ENCODE data around the gene TXNDC11. TPM values are rescaled to one million over a fixed set of nuclear protein-coding genes. Genes with fewer than 3 reads are reported as not detected.

TXNDC11 gene
- total RNA-seq, 2 experiments from 2014 or later: 111 to 112 TPM

GRCh38 chr16:11674001-11674817, 68.4 kb downstream of the TXNDC11 start:
- Mint-ChIP-seq H3K36me3 (ENCODE audit: low read depth) (peaks cover 69% of the 10 kb centered on the region), H3K27ac (peak overlapping the region; percentile 94), H3K4me1 (ENCODE audit: low read depth) (peaks cover 92% of the 10 kb centered on the region), H3K27me3 (no peaks in the 10 kb centered on the region), H3K4me3 (peak overlapping the region; percentile 77), H3K9me3 (no peaks in the 10 kb centered on the region)
- CTCF ChIA-PET: no interaction called here
- Histone ChIP-seq H3K4me3 (ENCODE audit: low read length) (no peak overlapping the region), H3K27ac (ENCODE audit: low read depth in 1 of 2, low read length in 2 of 2) (no peak overlapping the region), H3K36me3 (ENCODE audit: insufficient read depth, low read length) (peaks cover 31% of the 10 kb centered on the region), H3K4me1 (ENCODE audit: insufficient read depth, low read length) (peaks cover 89% of the 10 kb centered on the region), H3K9me3 (ENCODE audit: control insufficient read depth in 1 of 2, insufficient read depth in 1 of 2, low read length in 2 of 2) (no peaks in the 10 kb centered on the region), H3K27me3 (ENCODE audit: control insufficient read depth in 1 of 2, insufficient read depth in 2 of 2, low read length in 2 of 2) (no peaks in the 10 kb centered on the region)
- no peak for TF ChIP-seq CTCF (IDR thresholded peaks at IDR 0.05)
- POLR2A ChIA-PET: interaction anchor here (1.2 to 1.6 kb wide), 2 partner anchors 9 to 123 kb away, joined by 3 read pairs; no protein-coding TSS in a partner anchor
- intact Hi-C loops (cut with DNase I, micrococcal nuclease): no loop called here
- DNase-seq: no peak
- ATAC-seq (ENCODE audit: poor library complexity): no peak

GRCh38 chr16:11673091-11674000, 69.3 kb downstream of the TXNDC11 start:
- Mint-ChIP-seq H3K4me3 (peak overlapping the region; percentile 85), H3K9me3 (no peaks in the 10 kb centered on the region), H3K36me3 (ENCODE audit: low read depth) (peaks cover 61% of the 10 kb centered on the region), H3K27ac (peak overlapping the region; percentile 94), H3K27me3 (no peaks in the 10 kb centered on the region), H3K4me1 (ENCODE audit: low read depth) (peaks cover 86% of the 10 kb centered on the region)
- CTCF ChIA-PET: no interaction called here
- peaks cover 88% of the 10 kb centered on the region for H3K4me1 ChIP-seq (ENCODE audit: insufficient read depth, low read length)
- intact Hi-C loops (cut with DNase I, micrococcal nuclease): loop anchor here in 1 of 2 experiments (2.0 kb wide), 1 partner anchor 19 kb away; no protein-coding TSS in a partner anchor
- ATAC-seq (ENCODE audit: poor library complexity) (no peak), DNase-seq (no peak)
- no peak for TF ChIP-seq CTCF (IDR thresholded peaks at IDR 0.05)
- no peak overlapping the region for H3K4me3 ChIP-seq (ENCODE audit: low read length)
- no peaks in the 10 kb centered on the region for H3K27me3 ChIP-seq (ENCODE audit: control insufficient read depth in 1 of 2, insufficient read depth in 2 of 2, low read length in 2 of 2)
- H3K9me3 ChIP-seq (ENCODE audit: control insufficient read depth in 1 of 2, insufficient read depth in 1 of 2, low read length in 2 of 2): no peaks in the 10 kb centered on the region
- H3K27ac ChIP-seq (ENCODE audit: low read depth in 1 of 2, low read length in 2 of 2): peak overlapping the region; percentile 24 to 58
- POLR2A ChIA-PET: interaction anchor here (1.0 to 1.6 kb wide), 2 partner anchors 8 to 141 kb away, joined by 3 read pairs; no protein-coding TSS in a partner anchor
- H3K36me3 ChIP-seq (ENCODE audit: insufficient read depth, low read length): peaks cover 22% of the 10 kb centered on the region
